Memory B cell (primary cell): ENCODE results near the gene COBLL1.

Experiments used
- ATAC-seq: fragments of 150-1000 bp; cut with Tn5 transposase; 2 replicates; pipeline ENCODE4 v1.10.0; 2021; ENCODE audit warnings: low read depth, mild to moderate bottlenecking, moderate library complexity
- DNase-seq, 2 donors: peaks; one replicate each; pipeline ENCODE4 v3.0.0; 2022; ENCODE audit warnings: low spot score in 2 of 2
- H3K27ac Mint-ChIP-seq: one replicate; pipeline ENCODE4 v1.8.0; 2022; ENCODE audit warnings: mild to moderate bottlenecking, moderate library complexity, mixed read lengths
- H3K27me3 Mint-ChIP-seq: one replicate; pipeline ENCODE4 v1.8.0; 2022; ENCODE audit warnings: mixed read lengths
- H3K36me3 Mint-ChIP-seq: one replicate; pipeline ENCODE4 v1.8.0; 2022; ENCODE audit warnings: mild to moderate bottlenecking, mixed read lengths
- H3K4me1 Mint-ChIP-seq: one replicate; pipeline ENCODE4 v1.8.0; 2022; ENCODE audit warnings: mixed read lengths
- H3K4me3 Mint-ChIP-seq: one replicate; pipeline ENCODE4 v1.8.0; 2022; ENCODE audit warnings: mild to moderate bottlenecking, moderate library complexity, mixed read lengths
- H3K9me3 Mint-ChIP-seq: one replicate; pipeline ENCODE4 v1.8.0; 2022; ENCODE audit warnings: mixed read lengths

COBLL1 gene

GRCh38 chr2:164705412-164706167 is 136.0 kb downstream of the COBLL1 start:
- Mint-ChIP-seq H3K27me3 (no peaks in the 10 kb centered on the region), H3K4me1 (no peaks in the 10 kb centered on the region), H3K4me3 (no peak overlapping the region), H3K36me3 (peaks cover 21% of the 10 kb centered on the region), H3K9me3 (no peaks in the 10 kb centered on the region), H3K27ac (peak overlapping the region; percentile 26)
- ATAC-seq = no peak
- no peak for DNase-seq

DNA sequence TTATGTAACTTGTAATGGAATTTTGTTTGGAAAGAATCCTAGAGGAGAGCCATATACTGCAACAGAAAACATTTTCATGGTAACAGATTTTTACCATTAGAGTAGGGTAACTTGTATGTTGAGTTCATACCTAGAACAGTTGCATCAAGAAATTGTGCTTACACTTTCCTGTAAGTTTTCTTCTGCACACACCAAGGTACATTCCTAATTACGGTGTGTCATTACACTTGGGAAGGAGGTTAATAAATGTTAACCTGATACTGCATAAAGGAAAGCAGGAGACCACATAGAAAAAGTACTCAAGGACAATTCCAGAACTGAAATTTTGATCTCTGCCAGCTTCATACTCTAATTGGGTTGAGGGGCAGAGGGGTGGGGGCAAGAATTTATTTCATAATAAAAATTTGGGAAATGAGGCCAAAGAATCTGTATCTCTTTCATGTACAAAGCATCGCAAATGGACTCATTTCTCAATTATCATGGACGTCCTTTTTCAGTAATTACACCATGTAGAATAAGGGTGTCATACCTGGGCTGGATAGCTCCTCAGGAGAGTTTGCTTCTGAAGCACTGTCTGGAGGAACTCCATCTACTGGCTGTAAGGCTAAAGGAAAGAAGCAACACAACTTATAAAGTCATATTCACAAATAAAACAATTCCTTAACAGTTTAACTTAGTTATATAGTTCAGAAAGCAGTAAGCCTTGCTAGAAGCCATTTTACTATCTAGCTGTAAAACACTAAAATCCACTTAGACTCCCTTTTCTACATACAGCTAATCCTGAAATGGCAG is 137.5 kb downstream of the COBLL1 start:
- Mint-ChIP-seq H3K27me3 (no peaks in the 10 kb centered on the region), H3K9me3 (no peaks in the 10 kb centered on the region), H3K27ac (no peak overlapping the region), H3K4me1 (no peaks in the 10 kb centered on the region), H3K36me3 (peaks cover 23% of the 10 kb centered on the region), H3K4me3 (no peak overlapping the region)
- DNase-seq (no peak), ATAC-seq (no peak)

GRCh38 chr2:164701565-164701964 is 140.1 kb downstream of the COBLL1 start:
- peaks cover 3% of the 10 kb centered on the region for H3K4me1 Mint-ChIP-seq
- no peaks in the 10 kb centered on the region for H3K9me3 Mint-ChIP-seq
- peaks cover 32% of the 10 kb centered on the region for H3K36me3 Mint-ChIP-seq
- H3K27me3 Mint-ChIP-seq = no peaks in the 10 kb centered on the region
- no peak overlapping the region for H3K4me3 Mint-ChIP-seq
- H3K27ac Mint-ChIP-seq = no peak overlapping the region
- ATAC-seq (no peak), DNase-seq (no peak)

- Mint-ChIP-seq H3K27me3 (no peaks in the 10 kb centered on the region), H3K36me3 (peaks cover 32% of the 10 kb centered on the region), H3K27ac (no peak overlapping the region), H3K4me1 (peaks cover 3% of the 10 kb centered on the region), H3K4me3 (no peak overlapping the region), H3K9me3 (no peaks in the 10 kb centered on the region)
- no peak for DNase-seq
- ATAC-seq = no peak
Observed at GRCh38 chr2:164700390-164700789, 141.2 kb downstream of the COBLL1 start.

- H3K36me3 Mint-ChIP-seq = peaks cover 33% of the 10 kb centered on the region
- H3K27ac Mint-ChIP-seq = peak overlapping the region; percentile 6
- H3K4me1 Mint-ChIP-seq = peaks cover 5% of the 10 kb centered on the region
- H3K4me3 Mint-ChIP-seq = no peak overlapping the region
- ATAC-seq (peak; percentile 51), DNase-seq (no peak)
- no peaks in the 10 kb centered on the region for H3K27me3 Mint-ChIP-seq
- no peaks in the 10 kb centered on the region for H3K9me3 Mint-ChIP-seq
Observed at GRCh38 chr2:164697688-164698461, 143.7 kb downstream of the COBLL1 start.

DNA sequence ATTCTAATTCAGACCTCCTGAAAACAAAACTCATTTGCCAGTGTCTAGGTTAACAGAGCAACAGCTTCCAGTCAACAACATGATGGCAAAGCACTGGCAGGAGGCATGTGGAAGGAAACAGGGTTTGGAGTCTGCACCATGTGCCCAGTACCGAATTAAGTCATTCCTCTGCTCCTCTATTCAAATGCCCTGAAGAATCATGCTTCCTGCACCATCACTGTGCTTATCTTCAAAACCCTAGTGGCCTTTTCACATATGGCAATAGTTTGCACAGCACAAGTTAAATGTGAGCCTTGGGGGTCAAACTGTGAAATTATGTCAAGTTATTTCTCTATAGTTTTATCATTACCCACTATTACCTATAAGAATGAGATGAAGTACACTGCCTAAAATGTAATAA is 145.0 kb downstream of the COBLL1 start:
- no peaks in the 10 kb centered on the region for H3K9me3 Mint-ChIP-seq
- H3K27me3 Mint-ChIP-seq = no peaks in the 10 kb centered on the region
- peaks cover 33% of the 10 kb centered on the region for H3K36me3 Mint-ChIP-seq
- ATAC-seq (no peak), DNase-seq (no peak)
- no peak overlapping the region for H3K4me3 Mint-ChIP-seq
- no peak overlapping the region for H3K27ac Mint-ChIP-seq
- H3K4me1 Mint-ChIP-seq = peaks cover 5% of the 10 kb centered on the region

GRCh38 chr2:164694275-164694695 is 147.3 kb downstream of the COBLL1 start:
- H3K27ac Mint-ChIP-seq = no peak overlapping the region
- ATAC-seq (no peak), DNase-seq (no peak)
- peaks cover 41% of the 10 kb centered on the region for H3K36me3 Mint-ChIP-seq
- no peaks in the 10 kb centered on the region for H3K9me3 Mint-ChIP-seq
- no peak overlapping the region for H3K4me3 Mint-ChIP-seq
- H3K27me3 Mint-ChIP-seq = no peaks in the 10 kb centered on the region
- peaks cover 12% of the 10 kb centered on the region for H3K4me1 Mint-ChIP-seq

DNA sequence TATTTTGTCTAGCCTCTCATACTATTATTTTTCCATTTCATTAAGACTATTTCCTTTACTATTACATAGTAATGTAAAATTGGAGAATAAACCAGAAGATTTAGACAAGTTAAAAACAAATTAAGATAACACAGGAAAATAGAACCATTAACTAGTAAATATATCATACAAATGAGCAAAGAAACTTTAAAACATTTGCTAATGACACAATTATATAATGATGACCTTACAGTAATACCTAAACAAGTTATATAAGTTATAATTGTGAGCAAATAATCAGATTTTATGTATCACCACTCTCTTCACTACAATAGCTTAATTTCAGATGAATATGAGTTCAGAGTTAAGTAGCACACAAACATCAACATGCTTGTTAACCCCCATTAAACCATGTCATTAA is 147.8 kb downstream of the COBLL1 start:
- DNase-seq (no peak), ATAC-seq (no peak)
- peaks cover 44% of the 10 kb centered on the region for H3K36me3 Mint-ChIP-seq
- no peak overlapping the region for H3K27ac Mint-ChIP-seq
- H3K9me3 Mint-ChIP-seq = no peaks in the 10 kb centered on the region
- peaks cover 12% of the 10 kb centered on the region for H3K4me1 Mint-ChIP-seq
- no peak overlapping the region for H3K4me3 Mint-ChIP-seq
- no peaks in the 10 kb centered on the region for H3K27me3 Mint-ChIP-seq

DNA sequence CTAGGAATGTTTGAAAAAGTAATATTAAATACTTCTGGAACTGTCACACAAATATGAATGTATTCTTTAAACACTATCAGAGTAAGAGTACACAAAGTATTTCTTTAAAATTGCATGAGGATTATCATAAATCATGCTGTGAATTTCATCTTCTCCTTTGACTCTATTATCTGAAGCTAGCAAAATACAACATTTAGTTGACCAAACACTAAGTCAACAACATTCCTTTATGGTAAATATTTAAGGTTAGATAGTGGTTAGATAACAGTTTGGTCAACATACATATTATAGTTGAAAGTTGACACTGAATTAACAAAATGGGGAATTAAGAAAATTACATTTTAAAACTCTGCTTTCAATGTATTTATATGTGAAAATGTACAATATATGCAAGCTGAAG is 148.2 kb downstream of the COBLL1 start:
- H3K36me3 Mint-ChIP-seq = peaks cover 40% of the 10 kb centered on the region
- H3K4me1 Mint-ChIP-seq = peaks cover 12% of the 10 kb centered on the region
- DNase-seq (no peak), ATAC-seq (no peak)
- H3K27ac Mint-ChIP-seq = no peak overlapping the region
- H3K4me3 Mint-ChIP-seq = no peak overlapping the region
- H3K27me3 Mint-ChIP-seq = no peaks in the 10 kb centered on the region
- H3K9me3 Mint-ChIP-seq = no peaks in the 10 kb centered on the region

DNA sequence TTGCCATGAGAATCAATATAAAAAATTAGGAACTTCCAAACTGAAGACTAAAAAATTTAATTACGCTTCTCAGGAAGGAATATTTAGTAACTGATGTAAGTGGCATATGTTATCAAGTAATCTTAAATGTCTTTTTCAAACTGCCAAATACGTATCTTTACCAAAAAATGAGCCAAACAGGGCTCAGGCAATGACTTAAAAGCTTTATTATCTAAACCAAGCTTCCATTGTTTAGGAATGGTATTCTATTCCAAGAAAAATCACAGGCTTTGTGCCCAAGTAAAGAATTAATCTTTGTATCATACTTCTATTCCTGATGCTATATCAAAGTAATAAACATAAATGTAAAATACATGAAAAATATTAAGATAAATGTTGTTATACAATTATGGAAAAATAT is 148.7 kb downstream of the COBLL1 start:
- H3K9me3 Mint-ChIP-seq = no peaks in the 10 kb centered on the region
- H3K27me3 Mint-ChIP-seq = no peaks in the 10 kb centered on the region
- H3K27ac Mint-ChIP-seq = no peak overlapping the region
- no peak overlapping the region for H3K4me3 Mint-ChIP-seq
- ATAC-seq (no peak), DNase-seq (no peak)
- peaks cover 40% of the 10 kb centered on the region for H3K36me3 Mint-ChIP-seq
- peaks cover 12% of the 10 kb centered on the region for H3K4me1 Mint-ChIP-seq

- Mint-ChIP-seq H3K9me3 (no peaks in the 10 kb centered on the region), H3K27me3 (no peaks in the 10 kb centered on the region), H3K4me3 (no peak overlapping the region), H3K27ac (no peak overlapping the region), H3K4me1 (peaks cover 9% of the 10 kb centered on the region), H3K36me3 (peaks cover 36% of the 10 kb centered on the region)
- no peak for ATAC-seq
- DNase-seq = no peak
Observed at GRCh38 chr2:164692114-164692513, 149.5 kb downstream of the COBLL1 start.

DNA sequence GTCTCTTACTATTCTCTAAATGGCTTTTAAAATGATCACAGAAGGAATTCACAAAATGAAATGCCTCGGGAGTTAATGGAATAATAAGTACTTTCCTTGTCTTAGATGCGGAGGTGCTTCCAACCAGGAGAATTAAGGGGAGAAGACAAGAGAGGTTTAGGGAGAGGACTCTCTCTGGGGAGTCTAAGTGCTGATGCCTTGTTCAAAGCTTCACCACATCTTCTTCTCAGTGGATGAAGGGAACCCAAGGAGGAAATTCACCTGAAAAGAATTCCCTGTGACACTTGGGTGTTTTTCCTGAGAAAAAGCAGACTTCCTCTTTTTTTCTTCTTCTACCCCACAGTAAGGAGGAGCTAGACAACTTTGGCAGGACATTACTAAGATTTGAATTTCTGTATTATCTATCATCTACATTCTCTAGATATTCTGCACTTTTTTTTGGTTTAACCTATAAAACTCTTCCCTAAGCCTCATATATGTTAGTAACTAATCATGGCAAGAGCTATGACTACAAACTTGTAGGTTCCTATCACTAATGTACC is 150.2 kb downstream of the COBLL1 start:
- Mint-ChIP-seq H3K4me1 (peaks cover 9% of the 10 kb centered on the region), H3K27ac (peak overlapping the region; percentile 36), H3K4me3 (no peak overlapping the region), H3K27me3 (no peaks in the 10 kb centered on the region), H3K9me3 (no peaks in the 10 kb centered on the region), H3K36me3 (peaks cover 33% of the 10 kb centered on the region)
- DNase-seq (no peak), ATAC-seq (no peak)

GRCh38 chr2:164690361-164690760 is 151.3 kb downstream of the COBLL1 start:
- H3K36me3 Mint-ChIP-seq = peaks cover 35% of the 10 kb centered on the region
- no peaks in the 10 kb centered on the region for H3K9me3 Mint-ChIP-seq
- H3K27ac Mint-ChIP-seq = no peak overlapping the region
- ATAC-seq (no peak), DNase-seq (no peak)
- no peaks in the 10 kb centered on the region for H3K27me3 Mint-ChIP-seq
- no peak overlapping the region for H3K4me3 Mint-ChIP-seq
- peaks cover 9% of the 10 kb centered on the region for H3K4me1 Mint-ChIP-seq

- Mint-ChIP-seq H3K4me3 (no peak overlapping the region), H3K36me3 (peaks cover 28% of the 10 kb centered on the region), H3K27me3 (no peaks in the 10 kb centered on the region), H3K9me3 (no peaks in the 10 kb centered on the region), H3K27ac (no peak overlapping the region), H3K4me1 (peaks cover 7% of the 10 kb centered on the region)
- ATAC-seq = no peak
- no peak for DNase-seq
Observed at GRCh38 chr2:164688896-164689419, 152.7 kb downstream of the COBLL1 start.
